ENCODE measurements around the gene MAP7D1.
A peak's percentile ranks its signal among the peaks of the same experiment; 100 is the strongest.

Gene MAP7D1

DNA sequence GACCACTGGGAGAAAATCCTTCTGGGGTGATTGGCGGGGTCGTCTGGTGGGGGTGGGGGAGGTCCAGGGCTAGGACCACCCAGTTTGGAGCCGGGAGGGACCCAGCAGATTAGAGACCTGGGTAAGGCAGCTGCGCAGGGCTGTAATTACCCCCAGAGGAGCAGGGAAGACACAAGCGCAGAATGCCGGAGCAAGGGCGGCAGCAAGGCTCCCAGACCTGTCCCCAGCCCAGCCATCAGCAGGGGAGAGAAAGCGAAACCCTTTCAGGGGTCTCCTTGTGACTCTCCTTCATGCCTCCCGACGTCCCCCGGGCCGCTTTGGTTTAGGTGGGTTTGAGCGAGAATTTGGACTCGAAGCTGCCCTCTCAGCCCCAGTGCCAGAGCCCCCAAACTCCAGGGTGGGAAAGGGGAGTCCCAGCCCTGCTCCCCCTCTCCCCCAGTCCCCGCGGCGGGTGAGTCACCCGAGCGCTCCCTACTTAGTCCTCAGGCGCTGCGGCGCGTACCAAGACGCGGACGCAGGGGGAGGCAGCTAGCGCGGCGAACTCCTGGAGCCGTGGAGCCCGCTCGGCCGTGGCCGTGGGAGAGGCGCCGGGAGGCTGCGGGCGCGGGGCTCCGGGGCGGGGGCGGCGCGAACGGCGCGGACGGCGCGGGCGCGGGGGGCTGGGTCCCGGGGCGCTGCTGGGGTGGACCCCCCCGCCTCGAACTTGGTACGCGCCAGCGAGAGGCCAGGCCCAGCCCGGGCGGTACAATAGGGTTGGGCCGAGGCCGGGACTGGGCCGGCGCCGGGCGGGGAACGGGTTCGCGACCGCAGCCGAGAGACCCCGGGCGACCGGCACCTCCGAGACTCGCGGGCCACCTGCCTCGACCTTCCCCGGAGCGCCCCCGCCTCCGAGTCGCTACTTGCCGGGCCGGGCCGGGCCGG lies at the start of gene MAP7D1:
MAP7D1 (plus strand) TSS at position 753 of the 921 bp plus-strand sequence. CDS start 258 bp downstream, outside the sequence.
- peak; percentile 82 for DNase-seq

GRCh38 chr1:36106269-36106668 lies 49.7 kb upstream of the MAP7D1 start:
- no peak for DNase-seq

- no peak for DNase-seq
Measured at GRCh38 chr1:36107394-36107793, 48.6 kb upstream of the MAP7D1 start.

GRCh38 chr1:36108314-36108713 lies 47.6 kb upstream of the MAP7D1 start:
- DNase-seq = no peak

- DNase-seq = peak; percentile 48
Measured at GRCh38 chr1:36109041-36109679, 46.8 kb upstream of the MAP7D1 start.

GRCh38 chr1:36111151-36111550 lies 44.8 kb upstream of the MAP7D1 start:
- DNase-seq = no peak

DNA sequence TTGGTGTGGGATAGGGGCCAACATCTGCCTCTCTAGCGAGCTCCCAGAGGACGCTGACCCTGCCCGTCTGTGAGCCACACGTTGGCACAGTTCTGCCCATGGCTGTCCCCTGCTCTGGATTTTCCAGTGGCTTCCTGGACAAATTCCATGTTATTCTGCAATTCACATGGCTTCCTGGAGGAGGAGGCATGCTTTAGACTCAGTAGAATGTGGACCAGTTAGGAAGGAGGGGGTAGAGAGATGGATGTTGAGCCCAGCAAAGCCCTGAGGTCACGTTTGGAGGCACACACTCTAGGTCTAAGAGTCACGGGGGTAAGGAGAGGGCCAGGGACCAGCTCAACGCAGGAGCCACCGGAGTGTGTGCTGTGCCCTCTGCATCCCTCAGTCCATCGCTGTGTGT lies 43.1 kb upstream of the MAP7D1 start:
- DNase-seq = no peak

- no peak for DNase-seq
Measured at GRCh38 chr1:36114371-36114770, 41.6 kb upstream of the MAP7D1 start.

DNA sequence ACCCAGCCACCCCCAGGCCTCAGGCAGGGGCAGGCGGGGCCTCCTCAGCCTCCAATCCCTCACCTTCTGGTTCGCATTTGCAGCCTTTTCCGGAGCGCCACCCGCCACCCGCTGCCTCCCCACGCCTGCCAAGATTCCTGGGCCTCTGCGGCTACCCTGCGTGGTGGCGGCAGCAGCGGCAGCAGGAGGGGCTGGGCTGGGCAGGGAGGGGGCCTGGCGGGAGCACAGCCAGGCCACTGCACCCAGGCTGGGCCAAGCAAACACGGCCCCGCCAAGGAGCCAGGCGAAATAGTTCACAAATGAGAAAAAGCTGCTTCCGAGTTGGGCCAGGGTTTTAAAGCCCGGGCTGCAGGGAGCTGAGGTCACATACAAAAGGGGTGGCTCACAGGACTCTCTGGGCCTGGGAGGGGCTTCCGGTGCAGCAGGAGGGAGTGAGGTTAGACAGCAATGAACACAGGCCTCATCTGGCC lies 40.7 kb upstream of the MAP7D1 start:
- no peak for DNase-seq

DNA sequence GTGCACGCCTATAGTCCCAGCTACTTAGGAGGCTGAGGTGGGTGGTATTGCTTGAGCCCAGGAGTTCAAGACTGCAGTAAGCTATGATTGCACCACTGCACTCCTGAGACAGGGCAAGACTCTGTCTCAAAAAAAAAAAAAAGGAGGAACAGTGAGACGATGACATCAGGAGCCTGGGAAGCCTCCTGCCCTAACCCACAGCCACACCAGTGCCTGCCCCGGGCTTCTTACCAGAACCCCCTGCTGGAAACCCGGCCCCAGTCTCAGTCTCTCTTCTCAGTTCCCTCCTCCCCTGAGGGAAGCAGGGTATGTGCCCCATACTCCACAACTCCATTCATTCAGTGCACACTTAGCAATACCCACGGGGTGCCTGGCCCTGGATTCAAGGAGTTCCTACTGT lies 40.0 kb upstream of the MAP7D1 start:
- DNase-seq = peak; percentile 27

DNA sequence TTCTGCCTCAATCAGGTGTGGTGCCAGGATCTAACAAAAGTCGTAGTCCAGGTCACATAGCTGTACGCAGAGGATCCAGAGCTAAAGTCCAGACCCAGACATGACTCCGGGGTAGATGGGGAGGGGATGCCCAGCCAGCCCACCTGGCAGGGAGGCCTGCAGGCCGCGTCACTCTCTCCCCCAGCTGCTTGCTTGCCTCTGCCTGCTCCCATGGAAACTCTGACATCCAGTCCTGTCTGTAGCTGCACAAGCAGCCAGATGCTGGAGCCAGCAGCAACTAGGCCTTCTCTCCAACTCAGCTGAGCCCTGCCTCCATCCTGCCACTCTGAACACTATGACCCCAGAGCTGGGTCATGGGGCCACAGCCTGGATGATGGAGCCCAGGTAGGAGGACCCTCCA lies 39.1 kb upstream of the MAP7D1 start:
- DNase-seq = no peak

DNA sequence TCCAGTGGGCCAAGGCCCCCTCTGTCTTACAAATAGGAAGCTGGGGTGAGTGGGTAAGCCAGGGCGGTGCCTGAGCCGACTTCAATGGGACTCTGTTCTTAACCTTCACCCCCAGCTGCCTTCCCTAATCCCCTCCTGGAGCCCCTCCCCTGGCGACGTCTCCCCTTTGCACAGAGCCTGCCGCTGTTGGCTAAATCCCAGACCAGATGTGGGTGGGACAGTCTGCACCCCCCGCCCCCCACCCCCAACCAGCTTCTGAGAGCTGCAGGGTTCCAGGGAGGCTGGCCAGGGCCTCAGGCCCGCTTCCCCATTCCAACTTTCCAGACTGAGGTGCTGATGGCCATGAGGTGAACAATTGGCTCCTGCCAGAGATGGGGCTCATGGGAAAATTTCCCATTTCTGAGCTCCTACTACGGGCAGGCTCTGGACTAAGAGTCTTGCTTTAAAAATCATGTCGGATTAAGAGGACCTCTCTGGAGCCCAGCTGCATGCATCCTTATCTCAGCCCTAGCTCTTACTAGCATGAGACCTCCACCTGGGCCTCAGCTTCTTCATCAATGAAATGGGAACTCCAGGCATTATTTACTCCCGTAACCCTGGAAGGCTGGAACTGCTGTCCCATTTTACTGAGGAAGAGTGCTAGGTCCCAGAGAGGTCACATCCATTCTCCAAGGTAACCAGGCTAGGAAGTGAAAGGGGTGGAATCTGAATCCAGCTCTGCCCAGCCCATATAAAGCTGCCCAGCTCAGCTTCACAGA lies 37.3 kb upstream of the MAP7D1 start:
- DNase-seq = no peak

- DNase-seq = no peak
Measured at GRCh38 chr1:36119456-36119855, 36.5 kb upstream of the MAP7D1 start.

DNA sequence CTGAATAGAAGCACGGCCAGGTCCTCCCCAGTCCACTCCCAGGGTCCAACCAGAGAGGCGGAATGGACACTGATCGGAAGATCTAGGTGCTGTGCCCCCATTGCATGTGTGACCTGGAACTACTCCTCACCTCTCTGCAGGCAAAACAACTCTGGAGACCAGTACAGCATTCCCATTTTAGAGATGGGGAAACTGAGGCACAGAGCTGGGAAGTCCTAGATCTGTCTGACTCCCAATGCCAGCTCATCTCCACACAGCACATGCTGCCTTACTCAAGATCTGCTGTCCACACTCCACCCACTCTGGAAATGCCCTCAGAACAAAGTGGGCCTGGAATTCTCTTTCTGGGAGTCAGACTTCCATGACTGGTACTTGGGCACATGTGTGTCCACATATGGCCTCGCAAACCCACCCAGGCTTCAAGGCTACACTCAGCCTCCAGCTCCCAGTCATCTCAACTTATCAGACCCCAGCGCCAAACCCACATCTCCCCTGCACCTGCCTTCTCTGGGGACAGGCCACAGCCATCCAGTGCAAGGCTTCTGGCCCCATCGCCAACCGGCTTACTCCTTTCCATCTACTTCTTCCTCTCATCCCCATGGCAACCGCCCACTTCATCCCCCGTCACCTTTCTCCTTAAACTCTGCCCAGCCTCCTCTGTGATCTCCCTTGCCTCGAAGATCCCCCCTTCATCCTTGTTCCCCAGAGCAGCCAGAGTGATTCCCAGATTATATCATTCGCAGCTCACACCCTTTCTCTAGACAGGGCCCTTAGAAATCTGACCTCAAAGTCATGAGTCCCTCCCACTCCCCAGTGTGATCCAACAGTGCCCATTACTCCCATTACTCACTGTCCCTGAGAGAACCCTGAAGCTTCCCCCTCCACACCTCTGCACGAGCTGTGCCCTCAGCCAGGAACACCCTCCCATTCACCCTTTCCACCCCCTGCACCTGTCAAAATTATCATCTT lies 33.6 kb upstream of the MAP7D1 start:
- no peak for DNase-seq

- peak; percentile 60 for DNase-seq
Measured at GRCh38 chr1:36123356-36123755, 32.6 kb upstream of the MAP7D1 start.

- DNase-seq = no peak
Measured at GRCh38 chr1:36124404-36125128, 31.4 kb upstream of the MAP7D1 start.

DNA sequence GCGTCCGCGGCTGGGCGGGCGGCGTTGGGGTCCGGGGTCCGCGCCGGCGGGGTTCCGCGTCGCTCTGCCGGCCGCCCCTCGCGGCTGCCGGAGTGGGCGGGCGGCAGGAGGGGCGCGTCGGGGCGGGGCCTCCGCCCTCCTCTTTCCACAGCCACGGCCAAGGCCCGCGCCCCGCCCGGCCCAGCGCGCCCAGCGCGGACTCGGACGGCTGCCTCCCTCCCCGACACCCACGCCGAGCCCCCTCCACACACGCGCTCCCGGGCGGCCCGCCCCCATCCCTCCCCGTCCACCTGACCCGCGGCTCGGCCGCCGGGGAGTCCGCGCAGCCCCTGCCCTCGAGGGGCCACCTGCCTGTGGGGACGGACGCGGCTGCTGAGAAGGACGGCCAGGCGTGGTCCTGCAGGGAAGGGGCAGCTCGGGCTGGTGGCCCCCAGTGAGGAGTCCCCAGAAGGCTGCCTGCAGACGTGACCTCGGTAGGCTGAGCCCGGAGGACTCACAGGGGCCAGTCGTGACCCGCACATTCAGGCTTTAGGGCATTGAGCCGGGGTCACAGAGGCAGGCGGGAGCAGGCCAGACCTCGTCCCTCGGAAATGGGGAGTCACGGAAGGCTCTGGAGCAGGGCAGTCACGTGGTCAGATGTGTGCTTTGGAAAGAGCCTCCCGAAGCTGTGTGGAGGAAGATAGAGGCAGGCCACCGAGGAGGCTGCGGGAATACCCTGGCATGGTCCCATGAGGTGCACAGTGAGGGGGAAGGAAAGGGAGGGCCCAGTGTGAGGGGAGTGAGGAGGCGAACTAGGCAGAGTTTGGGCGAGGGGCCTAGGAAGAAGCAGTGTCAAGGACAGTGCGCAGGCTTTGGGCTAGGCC lies 30.6 kb upstream of the MAP7D1 start, which contains the start of gene COL8A2:
COL8A2 (minus strand) TSS at position 94 of the 863 bp plus-strand sequence. CDS start 24,980 bp downstream, outside the sequence.
- no peak for DNase-seq

DNA sequence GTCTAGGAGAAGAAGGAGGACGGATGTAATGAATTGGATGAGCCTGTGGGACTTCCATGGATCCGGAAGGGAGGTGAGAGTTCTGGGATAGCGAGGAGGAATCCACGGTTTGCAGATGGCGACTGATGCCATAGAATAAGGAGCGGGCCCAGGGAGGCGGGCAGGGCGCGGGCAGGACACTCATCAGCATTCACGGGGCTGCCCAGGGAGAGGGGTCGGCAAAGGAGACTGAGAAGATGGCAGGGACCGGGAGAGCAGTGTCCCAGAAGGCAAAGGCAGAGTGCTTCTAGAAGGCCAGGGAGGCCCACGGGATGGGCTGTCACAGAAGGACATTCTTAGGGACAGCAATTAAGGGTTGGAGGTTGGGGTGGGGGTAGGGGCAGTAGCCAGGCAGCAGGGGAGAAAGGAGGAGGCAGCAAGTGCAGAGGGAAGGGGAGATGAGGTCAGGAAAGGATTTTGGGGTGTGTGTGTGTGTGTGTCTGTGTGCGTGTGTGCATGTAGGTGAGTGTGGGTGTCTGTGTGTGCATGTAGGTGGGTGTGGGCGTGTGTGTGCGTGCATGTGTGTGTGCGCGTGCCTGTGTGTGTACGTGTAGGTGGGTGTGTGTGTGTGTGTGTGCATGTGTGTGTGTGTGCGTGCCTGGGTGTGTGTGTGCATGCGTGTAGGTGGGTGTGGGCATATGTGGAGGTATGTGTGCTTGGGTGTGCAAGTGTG lies 29.8 kb upstream of the MAP7D1 start:
- DNase-seq = no peak

- no peak for DNase-seq
Measured at GRCh38 chr1:36126797-36127500, 29.0 kb upstream of the MAP7D1 start.

Measured in CD4-positive, alpha-beta T cell treated with Interferon gamma for 1 hour (primary cell).